ENCODE measurements around the gene C21orf58. TPM values are rescaled to one million over a fixed set of nuclear protein-coding genes. Genes with fewer than 3 reads are reported as not detected.

C21orf58 gene
- total and polyA plus RNA-seq, 11 donors, result 0.64 to 4.0 (median 1.3) TPM

DNA sequence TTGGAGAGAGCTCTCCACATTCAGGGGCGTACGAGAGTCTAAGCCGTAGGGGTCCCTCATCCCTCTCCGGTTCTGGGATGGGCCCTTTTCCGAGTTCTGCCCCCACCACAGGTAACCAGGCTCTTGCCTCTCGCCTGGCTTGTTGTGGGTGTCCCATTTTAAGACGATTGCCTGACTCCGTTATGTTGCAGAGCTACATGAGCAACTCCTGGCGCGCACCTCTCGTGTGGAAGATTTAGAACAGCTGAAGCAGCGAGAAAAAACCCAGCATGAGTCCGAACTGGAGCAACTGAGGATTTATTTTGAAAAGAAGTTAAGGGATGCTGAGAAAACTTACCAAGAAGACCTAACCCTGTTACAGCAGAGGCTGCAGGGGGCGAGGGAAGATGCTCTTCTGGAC, 29.2 kb upstream of the C21orf58 start:
- Histone ChIP-seq H3K36me3 (peaks cover 0 to 100% (median 96%) of the 10 kb centered on the region in 9 donors), H3K27ac (no peak overlapping the region), H3K9me3 (no peaks in the 10 kb centered on the region), H3K27me3 (no peaks in the 10 kb centered on the region), H3K4me1 (no peaks in the 10 kb centered on the region), H3K4me3 (no peak overlapping the region)
- ATAC-seq (no peak), DNase-seq (peak in 1 of 5 donors; percentile 15)
- intact Hi-C loops (cut with DNase I), result no loop called here
- 91 to 97% (median 92%) methylated on average over 13 to 14 of the region's 14 CpGs for WGBS, 4 donors
- no peak for TF ChIP-seq POLR2A (IDR thresholded peaks at IDR 0.05)
- TF ChIP-seq, protein P1, sequence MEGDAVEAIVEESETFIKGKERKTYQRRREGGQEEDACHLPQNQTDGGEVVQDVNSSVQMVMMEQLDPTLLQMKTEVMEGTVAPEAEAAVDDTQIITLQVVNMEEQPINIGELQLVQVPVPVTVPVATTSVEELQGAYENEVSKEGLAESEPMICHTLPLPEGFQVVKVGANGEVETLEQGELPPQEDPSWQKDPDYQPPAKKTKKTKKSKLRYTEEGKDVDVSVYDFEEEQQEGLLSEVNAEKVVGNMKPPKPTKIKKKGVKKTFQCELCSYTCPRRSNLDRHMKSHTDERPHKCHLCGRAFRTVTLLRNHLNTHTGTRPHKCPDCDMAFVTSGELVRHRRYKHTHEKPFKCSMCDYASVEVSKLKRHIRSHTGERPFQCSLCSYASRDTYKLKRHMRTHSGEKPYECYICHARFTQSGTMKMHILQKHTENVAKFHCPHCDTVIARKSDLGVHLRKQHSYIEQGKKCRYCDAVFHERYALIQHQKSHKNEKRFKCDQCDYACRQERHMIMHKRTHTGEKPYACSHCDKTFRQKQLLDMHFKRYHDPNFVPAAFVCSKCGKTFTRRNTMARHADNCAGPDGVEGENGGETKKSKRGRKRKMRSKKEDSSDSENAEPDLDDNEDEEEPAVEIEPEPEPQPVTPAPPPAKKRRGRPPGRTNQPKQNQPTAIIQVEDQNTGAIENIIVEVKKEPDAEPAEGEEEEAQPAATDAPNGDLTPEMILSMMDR (IDR thresholded peaks at IDR 0.05), result no peak

DNA sequence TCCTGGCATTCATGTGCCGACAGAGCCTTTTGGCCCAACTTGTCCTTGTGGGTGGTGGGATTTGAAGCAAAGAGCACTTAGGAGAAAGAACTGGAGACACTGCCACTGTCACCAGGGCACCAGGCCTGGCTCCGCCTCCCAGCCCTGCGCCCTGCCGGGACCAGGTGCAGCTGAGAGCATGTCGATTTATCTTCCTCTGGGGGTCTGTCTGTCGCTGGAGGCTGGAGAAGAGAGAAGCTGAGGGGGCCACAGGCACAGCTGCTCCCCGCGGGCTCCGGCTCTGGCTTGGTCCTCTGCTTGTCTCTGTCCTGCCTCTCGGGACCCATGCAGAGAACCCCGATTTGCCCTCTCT, 28.5 kb upstream of the C21orf58 start:
- TF ChIP-seq, protein P1 (IDR thresholded peaks at IDR 0.05), result no peak
- TF ChIP-seq POLR2A (IDR thresholded peaks at IDR 0.05), result no peak
- DNase-seq (peak in 1 of 5 donors; percentile 18), ATAC-seq (no peak)
- WGBS, 4 donors, result 87 to 91% (median 91%) methylated on average over 11 of the region's 11 CpGs
- peaks cover 0 to 6% (median 0%) of the 10 kb centered on the region in 12 donors for H3K4me1 ChIP-seq
- no peaks in the 10 kb centered on the region for H3K9me3 ChIP-seq
- no peaks in the 10 kb centered on the region for H3K27me3 ChIP-seq
- H3K4me3 ChIP-seq, result no peak overlapping the region
- no peak overlapping the region for H3K27ac ChIP-seq
- H3K36me3 ChIP-seq, result peaks cover 0 to 100% (median 96%) of the 10 kb centered on the region in 9 donors
- intact Hi-C loops (cut with DNase I), result no loop called here

DNA sequence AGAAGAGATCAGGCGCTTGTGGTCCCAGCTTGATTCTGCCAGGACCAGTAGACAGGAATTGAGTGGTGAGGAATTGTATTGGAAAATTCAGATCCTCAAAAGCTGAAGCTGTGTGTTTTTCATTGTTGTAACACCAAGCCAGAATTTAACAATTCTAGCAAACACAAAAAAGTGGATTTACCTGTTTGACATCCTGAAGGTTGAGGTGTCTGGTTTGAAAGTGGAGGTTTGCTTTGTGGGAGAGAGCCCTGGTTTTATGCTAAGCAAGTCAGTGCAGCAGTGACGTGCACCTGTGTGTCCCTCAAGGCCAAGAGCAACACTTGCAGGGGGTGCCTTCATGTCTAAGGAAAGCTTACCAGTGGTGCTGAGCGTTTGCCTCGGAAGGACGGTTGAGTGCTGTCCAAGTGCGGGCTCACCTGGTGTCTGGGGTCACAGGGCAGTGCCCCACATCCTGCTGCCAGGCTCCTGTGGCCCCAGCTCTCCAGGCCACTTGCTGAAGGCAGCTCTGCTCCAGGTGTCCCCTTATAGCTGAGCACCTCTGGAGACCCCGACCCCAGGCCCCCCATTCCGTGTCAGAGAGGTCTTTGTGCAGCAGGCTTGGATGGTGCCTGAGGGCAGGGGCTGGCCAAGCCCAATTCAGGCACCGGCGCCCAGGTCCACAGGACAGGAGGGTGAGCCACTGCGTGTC, 27.9 kb upstream of the C21orf58 start:
- Histone ChIP-seq H3K4me1 (peaks cover 0 to 6% (median 0%) of the 10 kb centered on the region in 12 donors), H3K9me3 (no peaks in the 10 kb centered on the region), H3K4me3 (no peak overlapping the region), H3K27me3 (no peaks in the 10 kb centered on the region), H3K36me3 (peaks cover 0 to 100% (median 96%) of the 10 kb centered on the region in 9 donors), H3K27ac (no peak overlapping the region)
- intact Hi-C loops (cut with DNase I), result no loop called here
- WGBS, 4 donors, result 90 to 98% (median 96%) methylated on average over 11 of the region's 11 CpGs
- TF ChIP-seq, protein P1 (IDR thresholded peaks at IDR 0.05), result no peak
- TF ChIP-seq POLR2A (IDR thresholded peaks at IDR 0.05), result no peak
- DNase-seq (no peak), ATAC-seq (no peak)

DNA sequence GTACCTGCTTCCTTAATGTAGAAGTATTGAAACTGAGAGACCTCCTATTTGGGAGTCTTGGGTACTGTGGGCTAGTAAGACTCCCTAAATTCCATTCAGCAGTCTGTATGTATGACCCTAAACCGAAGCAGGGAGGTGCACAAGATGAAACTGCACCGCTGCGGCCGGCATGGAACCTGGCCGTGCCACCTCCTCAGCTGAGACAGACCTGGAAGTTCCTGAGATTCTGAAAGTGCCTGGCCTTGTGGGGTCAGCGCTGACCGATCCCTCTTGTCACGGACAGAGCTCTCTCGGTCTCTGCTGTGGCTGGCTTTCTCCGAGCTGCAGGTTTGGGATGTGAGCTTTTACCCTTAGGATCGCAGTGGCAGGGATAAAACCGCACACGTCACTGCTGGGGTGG, 27.3 kb upstream of the C21orf58 start:
- 79 to 100% (median 95%) methylated on average over 4 to 13 of the region's 13 CpGs for WGBS, 4 donors
- TF ChIP-seq POLR2A (IDR thresholded peaks at IDR 0.05), result no peak
- TF ChIP-seq, protein P1 (IDR thresholded peaks at IDR 0.05), result no peak
- no peak overlapping the region for H3K27ac ChIP-seq
- no peaks in the 10 kb centered on the region for H3K9me3 ChIP-seq
- peaks cover 0 to 6% (median 0%) of the 10 kb centered on the region in 12 donors for H3K4me1 ChIP-seq
- intact Hi-C loops (cut with DNase I), result no loop called here
- ATAC-seq (no peak), DNase-seq (peak in 1 of 5 donors; percentile 6)
- no peak overlapping the region for H3K4me3 ChIP-seq
- no peaks in the 10 kb centered on the region for H3K27me3 ChIP-seq
- peaks cover 0 to 100% (median 94%) of the 10 kb centered on the region in 9 donors for H3K36me3 ChIP-seq
